Measurements from ENCODE around the gene CYP2J2.
"Not testable (repeated sequence)": the region's sequence is repeated elsewhere in the genome, so short reads cannot be mapped to it uniquely, and the experiment has no call there.

Gene CYP2J2, protein sequence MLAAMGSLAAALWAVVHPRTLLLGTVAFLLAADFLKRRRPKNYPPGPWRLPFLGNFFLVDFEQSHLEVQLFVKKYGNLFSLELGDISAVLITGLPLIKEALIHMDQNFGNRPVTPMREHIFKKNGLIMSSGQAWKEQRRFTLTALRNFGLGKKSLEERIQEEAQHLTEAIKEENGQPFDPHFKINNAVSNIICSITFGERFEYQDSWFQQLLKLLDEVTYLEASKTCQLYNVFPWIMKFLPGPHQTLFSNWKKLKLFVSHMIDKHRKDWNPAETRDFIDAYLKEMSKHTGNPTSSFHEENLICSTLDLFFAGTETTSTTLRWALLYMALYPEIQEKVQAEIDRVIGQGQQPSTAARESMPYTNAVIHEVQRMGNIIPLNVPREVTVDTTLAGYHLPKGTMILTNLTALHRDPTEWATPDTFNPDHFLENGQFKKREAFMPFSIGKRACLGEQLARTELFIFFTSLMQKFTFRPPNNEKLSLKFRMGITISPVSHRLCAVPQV

DNA sequence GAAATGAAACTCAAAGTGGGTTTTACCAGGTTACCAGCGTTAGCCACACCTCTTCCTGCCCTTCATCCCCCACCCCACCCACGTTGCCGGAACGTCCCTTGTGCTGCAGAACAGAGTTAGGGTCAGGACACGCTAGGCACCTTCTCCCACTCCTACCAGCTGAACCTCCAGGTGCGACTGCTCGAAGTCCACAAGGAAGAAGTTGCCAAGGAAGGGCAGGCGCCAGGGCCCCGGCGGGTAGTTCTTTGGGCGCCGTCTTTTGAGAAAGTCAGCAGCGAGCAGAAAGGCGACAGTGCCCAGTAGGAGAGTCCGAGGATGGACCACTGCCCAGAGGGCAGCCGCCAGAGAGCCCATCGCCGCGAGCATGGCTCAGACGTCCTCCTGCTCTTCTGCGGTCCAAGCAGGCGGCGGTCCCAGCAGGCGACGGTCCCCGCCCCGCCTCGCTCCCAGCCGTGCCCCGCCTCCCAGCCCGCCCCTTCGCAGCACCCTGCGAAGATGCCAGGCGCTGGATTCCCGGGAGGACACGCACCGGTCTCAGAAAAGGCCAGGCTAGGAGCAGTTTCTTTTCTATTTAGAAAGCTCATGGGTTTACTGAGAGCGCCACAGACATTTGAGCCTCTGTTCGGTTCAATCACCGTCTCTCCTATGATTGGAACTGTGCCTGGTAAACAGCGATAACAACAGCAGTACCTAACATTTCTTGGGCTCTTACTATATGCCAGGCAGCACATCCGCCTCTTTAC is at the start of gene CYP2J2:
Gene CYP2J2, minus strand, starts transcription at position 393 of the 743 bp plus-strand sequence. Its CDS starts 27 bp downstream, at position 366.
- DNase-seq: peak; percentile 55

DNA sequence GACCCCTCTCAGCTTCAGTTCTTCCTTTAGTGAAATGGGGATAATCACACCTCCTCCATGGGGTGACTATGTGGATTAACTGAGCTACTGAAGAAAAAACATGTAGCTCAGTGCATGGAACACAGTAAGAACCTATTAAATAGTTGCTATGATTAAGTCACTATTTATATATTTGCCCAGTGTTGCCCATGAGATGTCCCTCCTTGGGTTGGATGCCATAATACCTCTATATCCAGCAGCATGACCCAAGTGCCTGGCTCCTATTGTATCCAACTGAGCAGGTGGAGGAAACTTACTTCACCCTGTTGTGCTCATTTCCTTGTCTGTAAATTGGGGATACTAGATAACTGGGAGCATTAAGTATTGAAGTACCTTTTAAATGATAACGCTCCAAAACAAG is 47.1 kb upstream of the CYP2J2 start:
- DNase-seq: no peak

DNA sequence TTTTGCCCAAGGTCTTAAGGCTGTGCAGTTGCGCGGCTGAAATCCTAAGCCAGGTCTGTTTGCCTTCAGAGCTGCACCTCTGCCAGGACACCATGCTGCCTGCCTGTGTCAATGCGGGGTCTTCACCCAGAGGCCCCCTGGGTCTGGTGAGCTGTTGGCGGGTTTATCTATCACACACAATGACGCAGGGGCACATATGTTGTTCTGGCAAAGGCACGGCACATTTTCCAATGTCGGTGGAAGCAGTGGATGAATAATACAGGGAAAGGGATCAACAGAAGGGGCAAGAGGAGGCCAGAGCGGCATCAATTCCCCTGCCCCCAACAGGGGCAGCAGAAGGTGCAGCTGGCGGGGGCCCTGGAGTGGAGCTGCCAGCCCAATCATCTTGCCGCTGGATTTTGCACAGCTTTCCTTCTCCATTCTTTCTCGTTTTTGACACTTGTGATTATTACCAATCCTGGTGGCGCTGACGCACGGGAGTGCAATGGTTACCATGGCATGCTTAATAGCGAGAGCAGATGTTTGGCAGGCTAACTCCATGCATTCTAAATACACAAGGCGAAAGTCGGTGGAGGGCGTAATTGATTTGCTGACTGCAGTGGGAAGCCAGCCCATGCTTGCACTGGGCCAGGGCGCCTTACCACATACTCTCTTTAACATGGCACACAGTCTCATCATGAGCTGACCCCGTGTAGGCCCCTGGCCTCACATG is 45.8 kb upstream of the CYP2J2 start:
- DNase-seq: peak; percentile 70

DNA sequence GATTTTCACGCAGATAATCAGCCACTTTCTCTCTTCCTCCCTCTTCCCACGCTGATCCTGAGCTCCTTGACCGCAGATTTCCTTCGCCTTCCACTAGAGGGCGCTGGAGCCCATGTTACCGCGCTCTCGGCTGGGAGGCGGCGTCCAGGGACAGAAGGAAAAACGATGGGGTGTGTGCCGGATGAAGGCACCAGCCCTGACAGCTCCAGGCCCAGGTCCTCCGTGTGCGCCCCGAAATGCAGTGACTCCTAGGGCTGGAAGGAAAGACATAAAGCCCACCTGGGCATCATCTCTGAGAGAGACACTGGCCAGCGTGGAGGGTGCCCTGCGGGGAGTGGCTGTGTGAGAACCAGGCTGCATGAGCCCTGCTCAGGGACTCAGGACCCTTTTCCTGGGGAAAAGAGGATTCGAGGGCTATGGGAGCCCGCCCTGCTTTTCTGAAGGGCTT is 44.9 kb upstream of the CYP2J2 start:
- DNase-seq: peak; percentile 72

DNA sequence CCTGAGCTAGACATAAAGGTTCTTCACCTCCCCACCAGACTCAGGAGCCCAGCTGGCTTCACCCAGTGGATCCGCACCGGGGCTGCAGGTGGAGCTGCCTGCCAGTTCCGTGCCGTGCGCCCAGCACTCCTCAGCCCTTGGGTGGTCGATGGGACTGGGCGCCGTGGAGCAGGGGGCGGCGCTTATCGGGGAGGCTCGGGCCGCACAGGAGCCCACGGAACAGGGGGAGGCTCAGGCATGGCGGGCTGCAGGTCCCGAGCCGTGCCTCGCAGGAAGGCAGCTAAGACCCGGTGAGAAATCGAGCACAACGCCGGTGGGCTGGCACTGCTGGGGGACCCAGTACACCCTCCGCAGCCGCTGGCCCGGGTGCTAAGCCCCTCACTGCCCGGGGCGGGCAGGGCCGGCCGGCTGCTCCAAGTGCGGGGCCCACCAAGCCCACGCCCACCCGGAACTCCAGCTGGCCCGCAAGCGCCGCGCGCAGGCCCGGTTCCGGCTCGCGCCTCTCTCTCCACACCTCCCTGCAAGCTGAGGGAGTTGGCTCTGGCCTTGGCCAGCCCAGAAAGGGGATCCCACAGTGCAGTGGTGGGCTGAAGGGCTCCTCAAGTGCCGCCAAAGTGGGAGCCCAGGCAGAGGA is 43.1 kb upstream of the CYP2J2 start:
- DNase-seq: not testable (repeated sequence)

DNA sequence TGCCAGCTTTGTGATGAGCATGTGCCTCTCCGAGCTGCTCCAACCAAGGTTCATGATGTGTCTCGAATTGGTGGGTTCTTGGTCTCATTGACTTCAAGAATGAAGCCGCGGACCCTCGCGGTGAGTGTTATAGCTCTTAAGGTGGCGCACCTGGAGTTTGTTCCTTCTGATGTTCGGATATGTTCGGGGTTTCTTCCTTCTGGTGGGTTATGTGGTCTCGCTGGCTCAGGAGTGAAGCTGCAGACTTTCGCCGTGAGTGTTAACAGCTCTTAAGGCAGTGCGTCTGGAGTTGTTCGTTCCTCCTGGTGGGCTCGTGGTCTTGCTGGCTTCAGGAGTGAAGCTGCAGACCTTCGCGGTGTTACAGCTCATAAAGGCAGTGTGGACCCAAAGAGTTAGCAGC is 42.2 kb upstream of the CYP2J2 start:
- not testable (repeated sequence) for DNase-seq

DNA sequence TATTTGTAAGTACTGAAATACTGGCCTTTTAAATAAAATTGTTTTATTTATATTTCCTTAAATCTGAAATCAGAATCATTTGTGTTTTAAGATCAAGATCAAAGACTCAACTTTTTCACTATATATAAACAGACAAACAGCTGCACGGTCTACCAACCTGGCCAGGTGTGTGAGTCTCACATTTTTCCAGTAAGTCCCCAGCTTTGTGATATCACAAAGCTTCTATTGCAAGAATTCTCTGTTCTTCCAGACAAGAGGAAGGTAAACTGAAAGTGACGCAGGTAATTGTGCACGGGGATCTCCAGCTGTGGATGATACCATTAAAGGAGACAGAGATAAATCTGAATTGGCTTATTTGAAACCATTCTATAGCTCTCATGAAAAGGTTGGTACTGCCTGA is 41.2 kb upstream of the CYP2J2 start:
- DNase-seq: no peak

DNA sequence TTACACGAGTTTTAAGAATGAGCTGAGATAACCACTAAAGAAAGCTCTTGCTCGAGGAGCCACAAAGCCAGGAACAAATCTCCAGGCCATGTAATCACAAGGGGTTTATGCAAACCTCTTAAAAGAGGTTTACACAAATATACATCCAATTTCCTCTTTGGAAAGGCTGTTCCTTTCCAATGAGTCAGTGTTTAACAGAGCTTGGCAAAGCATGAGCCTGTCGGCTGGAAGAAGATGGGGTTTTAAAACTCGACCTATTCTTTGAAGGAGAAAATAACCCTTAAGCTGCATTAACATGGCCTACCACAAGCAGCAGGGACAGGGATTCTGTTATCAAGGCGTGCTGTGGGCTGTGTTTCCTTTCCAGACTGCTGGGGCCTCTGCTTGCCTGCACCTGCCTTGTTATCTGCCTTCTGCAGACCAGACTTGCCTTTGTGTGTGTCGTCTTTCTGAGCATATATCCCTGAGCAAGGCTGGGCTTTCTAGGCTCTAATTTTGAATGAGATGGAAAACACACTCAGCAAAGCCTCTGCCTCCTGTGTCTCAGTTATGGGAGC is 40.6 kb upstream of the CYP2J2 start:
- no peak for DNase-seq

DNA sequence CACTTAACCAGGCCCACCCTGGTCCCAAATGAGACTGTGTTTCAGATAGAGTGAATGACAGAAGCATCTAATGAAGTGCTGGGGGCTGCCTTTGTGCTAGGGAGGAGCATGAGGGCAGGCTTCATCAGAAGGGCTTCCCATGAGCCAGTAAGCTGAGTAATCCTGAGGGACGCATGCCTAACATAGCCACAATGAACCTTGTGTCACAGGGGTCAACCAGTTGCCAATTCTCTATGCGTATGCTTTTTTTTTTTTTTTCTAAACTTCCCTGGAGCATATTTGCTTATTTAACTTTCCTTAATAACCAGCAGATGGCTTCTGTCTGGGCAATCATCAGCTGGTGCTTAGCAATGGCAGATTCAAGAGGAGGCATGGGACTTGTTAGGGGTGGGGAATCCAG is 25.5 kb upstream of the CYP2J2 start:
- DNase-seq: peak; percentile 14

DNA sequence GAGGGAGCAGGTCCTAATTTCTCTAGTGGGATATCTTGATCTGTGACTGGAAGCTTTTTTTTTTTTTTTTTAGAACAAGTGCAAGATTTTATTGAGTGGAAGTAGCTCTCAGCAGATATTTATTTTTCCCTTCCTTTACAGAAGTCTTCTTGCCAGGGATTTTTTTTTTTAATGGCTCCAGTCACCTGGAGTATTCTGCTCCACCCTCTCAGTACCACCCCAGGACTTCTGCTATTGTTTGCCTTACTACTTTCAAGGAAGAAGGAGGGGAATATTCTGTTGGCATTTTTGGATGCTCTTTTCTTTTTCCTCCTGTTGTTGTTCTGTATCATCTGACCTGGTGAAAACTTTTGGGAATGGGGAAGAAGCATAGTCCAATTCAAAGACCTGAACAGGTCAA is 23.1 kb upstream of the CYP2J2 start:
- DNase-seq: no peak

DNA sequence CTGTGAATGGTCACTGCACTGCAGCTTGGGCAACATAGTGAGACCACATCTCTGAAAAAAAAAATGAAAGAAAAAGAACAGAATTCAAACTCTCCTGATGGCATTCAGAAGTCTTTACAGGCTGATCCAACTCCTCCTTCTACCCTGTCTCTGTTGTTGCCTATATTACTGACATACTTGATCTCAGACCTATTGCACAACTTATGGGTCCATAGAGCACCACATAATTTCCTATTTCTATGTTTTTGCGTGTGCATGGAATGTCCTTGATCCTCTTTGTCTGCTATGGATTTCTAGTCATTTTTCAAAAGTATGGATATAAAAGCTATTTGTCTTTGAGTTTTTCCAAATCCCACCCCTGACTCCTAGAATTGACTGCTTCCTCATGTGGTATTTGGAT is 22.4 kb upstream of the CYP2J2 start:
- no peak for DNase-seq

DNA sequence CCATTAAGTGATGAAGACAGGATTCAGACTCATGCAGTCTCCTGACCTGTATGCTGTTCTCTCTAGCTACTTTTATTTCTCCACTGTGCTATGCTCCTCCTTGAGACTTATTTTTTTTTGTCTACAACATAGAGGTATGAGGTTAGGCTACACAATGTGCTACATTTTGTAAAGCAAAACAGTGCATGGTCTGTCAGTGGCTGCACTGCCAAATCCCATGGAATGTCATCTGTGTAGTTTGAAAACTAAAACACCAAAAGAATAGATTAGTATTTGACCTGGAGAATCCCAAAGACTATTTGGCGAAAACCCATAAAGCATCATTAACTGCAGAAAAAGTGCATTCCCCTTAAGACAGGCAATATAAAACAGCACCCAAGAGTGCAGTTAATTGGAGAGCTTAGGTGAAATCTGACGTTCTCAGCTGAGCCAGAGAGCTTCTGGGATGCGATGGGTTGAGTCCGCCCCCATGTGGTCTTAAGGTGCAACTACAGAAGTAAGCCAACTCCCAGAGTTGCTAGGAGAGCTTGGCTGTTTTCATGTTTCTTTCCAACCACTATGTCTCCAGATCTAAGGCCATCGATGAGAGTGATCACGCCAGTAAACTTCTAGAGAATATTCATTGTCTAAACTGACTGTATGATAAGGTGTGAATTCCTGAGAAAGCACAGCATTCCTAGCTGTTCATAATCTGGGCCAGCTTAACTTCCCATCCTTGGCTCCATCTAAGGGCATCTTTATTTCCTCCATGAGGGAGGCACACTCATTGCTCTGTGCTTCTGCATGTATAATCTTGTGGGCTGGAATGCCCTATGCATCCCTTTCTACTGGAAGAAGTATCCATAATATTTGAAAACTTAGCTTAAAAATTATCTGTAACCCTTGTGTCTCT is 20.7 kb upstream of the CYP2J2 start:
- DNase-seq: peak; percentile 60

DNA sequence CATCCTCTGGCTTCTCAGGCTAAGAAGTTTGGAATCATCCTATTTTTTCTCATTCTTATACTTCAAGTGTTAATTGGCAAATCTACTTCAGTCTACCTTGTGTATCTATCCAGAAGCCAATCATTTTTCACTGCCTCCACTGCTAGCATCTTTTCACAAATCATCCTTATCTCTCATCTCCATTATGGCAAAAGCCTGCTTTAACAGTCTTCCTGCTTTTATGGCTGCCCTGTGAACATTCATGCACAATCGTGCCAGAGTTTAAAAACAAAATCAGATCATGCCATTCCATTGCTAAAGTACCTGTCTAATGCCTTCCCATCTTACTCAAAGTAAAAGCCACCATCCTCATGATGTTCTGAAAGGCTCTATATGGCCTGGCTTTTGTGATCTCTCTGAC is 19.2 kb upstream of the CYP2J2 start:
- no peak for DNase-seq

DNA sequence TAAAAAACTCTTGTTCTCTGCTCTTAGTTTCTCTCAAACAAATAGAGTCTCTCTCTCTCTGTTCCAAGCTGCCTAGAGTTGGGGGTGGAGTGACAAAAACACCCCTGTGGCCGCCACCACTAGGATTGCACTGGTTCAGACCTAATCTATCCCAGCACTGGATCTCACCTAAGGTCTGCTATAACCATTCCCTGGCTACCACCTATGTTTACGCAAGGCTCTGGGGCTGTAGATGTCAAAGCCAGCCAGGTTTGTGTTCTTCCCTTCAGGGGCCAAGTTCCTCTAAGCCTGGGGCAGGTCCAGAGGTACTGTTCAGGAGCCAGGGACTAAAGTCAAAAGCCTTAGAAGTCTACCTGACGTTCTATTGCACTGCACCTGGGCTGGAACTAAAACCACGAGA is 12.8 kb upstream of the CYP2J2 start:
- DNase-seq: no peak

DNA sequence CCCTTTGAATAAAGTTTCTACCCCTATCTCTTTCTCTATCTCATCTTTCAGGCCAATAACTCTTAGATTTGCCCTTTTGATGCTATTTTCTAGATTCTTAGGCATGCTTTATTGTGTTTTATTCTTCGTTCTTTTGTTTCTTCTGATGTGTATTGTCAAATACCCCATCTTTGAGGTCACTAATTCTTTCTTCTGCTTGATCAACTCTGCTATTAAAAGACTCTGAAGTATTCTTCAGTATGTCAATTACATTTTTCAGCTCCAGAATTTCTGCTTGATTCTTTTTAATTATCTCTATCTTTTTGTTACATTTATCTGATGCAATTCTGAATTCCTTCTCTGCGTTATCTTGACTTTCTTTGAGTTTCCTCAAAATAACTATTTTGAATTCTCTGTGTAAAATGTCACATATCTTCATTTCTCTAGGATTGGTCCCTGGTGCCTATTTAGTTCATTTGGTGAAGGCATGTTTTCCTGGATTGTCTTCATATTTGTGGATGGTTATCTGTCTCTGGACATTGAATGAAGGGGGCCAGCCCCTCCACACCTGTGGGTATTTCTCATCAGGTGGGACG is 11.2 kb upstream of the CYP2J2 start:
- DNase-seq: no peak

DNA sequence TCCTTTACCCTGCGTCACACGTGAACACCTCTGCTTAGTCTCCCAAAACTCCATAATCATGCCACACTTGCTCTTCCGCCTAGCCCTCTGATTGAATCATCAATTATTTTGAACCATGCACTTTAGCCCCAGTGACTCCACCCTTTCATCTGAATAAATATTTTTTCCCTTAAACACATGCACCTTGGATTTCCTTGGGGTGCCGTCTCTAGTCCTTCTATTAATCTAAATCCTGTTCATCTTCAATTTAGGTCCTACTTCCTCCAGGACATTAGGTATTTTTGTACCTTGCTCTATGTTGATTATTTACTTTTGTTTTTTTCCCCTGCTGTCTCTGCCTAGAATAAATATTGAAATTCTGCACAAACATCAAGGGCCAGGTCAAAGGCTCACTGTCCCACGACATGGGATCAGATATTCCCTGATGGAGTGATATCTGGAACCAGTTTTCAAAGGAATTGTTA is 9.8 kb upstream of the CYP2J2 start:
- no peak for DNase-seq

DNA sequence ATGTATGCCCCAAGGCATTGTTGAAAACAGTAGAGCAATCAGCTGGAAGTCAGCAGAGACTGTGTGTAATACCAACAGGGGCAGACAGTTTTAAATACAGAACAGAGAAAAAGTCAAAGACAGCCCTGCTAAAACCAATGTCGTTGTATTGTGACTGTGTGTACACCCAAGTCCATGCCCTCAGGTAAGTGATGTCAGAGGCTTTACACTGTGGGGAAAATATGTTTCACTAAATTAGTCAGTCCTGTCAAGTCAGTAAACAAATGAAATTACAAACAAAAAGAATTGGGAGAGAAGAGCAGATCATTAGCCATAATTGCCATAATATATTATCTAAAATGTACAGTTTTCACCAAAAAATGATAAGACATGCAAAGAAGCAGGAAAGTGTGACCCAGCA is 2.4 kb upstream of the CYP2J2 start:
- no peak for DNase-seq

DNA sequence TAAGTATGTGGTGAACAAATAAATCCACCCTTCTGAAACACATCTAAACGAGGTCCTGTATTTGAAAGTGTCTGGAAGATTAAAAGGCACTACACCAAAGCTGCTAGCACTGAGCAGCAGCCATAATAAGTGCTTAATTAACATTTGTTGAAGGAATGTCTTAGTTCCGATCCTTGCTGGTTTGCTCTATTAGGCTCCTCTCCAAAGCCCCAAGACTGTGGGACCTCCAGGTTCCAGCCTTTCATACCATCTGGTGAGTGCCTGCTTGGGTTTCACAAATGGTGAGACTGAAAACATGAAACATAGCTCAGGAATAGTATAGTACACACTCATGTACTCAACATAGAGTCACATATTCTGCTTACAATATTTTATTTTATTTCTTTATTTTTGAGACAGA is 640 bp upstream of the CYP2J2 start:
- no peak for DNase-seq

DNA sequence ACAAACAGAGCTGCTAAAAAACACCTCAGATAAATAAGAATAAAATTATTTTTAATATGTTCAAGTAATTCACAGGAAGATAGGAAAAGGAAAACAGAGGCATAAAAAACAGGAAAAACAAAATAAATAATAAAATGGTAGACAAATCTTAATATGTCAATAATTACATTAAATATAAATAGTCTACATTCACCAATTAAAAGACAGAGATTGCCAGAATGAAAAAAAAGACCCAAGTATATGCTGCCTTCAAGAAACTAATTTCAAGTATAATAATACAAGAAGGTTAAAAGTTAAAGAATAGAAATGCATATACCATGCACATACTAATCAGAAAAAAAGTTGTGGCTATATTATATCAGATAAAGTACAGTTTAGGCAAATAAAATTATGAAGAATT is 1.9 kb downstream of the CYP2J2 start:
- DNase-seq: no peak

DNA sequence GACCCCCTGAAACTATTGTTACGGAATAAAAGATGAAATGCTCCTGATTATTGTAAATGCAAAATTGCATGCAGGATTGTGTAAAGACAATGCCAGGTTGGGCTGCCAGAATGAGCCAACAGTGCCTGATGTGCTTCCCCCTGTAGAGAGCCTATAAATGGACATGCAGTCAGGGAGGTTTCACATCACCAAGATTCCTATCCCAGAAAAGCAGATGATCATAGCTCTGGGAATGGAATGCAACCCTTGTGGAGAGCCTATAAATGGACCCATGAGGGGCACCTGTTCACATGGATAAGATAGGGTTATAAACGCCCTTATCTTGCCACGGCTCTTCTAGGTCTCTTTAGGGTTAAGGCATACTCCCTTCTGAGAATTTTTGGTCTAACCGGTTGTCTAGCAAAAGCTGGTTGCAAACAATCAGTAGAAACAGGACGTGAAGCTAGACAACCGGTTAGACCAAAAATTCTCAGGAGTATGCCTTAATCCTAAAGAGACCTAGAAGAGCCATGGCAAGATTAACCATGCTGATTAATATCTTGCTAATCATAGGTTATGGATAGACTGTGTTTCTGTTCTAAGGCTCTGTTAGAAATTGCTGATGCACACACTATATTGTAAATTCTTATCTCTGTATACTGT is 5.2 kb downstream of the CYP2J2 start:
- not testable (repeated sequence) for DNase-seq

Measured in NCI-H774 (cell line).